Activated CD4-positive, alpha-beta T cell treated with anti-CD3 and anti-CD28 coated beads, Interleukin-2, amount 10 ng/mL, durations not matched to agents 24 days and 14 days (primary cell): ENCODE measurements around the gene MNDA. TPM values are rescaled to one million over a fixed set of nuclear protein-coding genes. Genes with fewer than 3 reads are reported as not detected.

Experiments
- DNase-seq: peaks from one replicate; pipeline ENCODE4 v3.0.0; 2022
- H3K27ac Mint-ChIP-seq: one replicate; pipeline ENCODE4 v1.8.0; 2022; ENCODE audit warnings: mild to moderate bottlenecking, mixed read lengths
- H3K27me3 Mint-ChIP-seq: one replicate; pipeline ENCODE4 v1.8.0; 2022; ENCODE audit warnings: mixed read lengths
- H3K36me3 Mint-ChIP-seq: one replicate; pipeline ENCODE4 v1.8.0; 2022; ENCODE audit warnings: low read depth, mild to moderate bottlenecking, mixed read lengths
- H3K4me1 Mint-ChIP-seq: one replicate; pipeline ENCODE4 v1.8.0; 2021; ENCODE audit warnings: mixed read lengths
- H3K4me3 Mint-ChIP-seq: one replicate; pipeline ENCODE4 v1.8.0; 2022; ENCODE audit warnings: mild to moderate bottlenecking, moderate library complexity, mixed read lengths
- H3K9me3 Mint-ChIP-seq: one replicate; pipeline ENCODE4 v1.8.0; 2021; ENCODE audit warnings: mixed read lengths
- intact Hi-C: fragments of 100-400 bp; cut with micrococcal nuclease; formaldehyde crosslinking; loops from one replicate; pipeline ENCODE4 v1.15.1; 2023
- total RNA-seq: library from RNA; stranded (reverse); gene quantifications from 2 replicates; pipeline ENCODE4 v1.2.3, GENCODE V29; 2022

Gene MNDA
- total RNA-seq = not detected in 2 replicates

- H3K27me3 Mint-ChIP-seq = peaks cover 5% of the 10 kb centered on the region
- peak within 1 kb of the TSS; percentile 7 for H3K27ac Mint-ChIP-seq
- H3K36me3 Mint-ChIP-seq = peaks cover 6% of the 10 kb centered on the region
- H3K4me1 Mint-ChIP-seq = peaks cover 13% of the 10 kb centered on the region
- H3K4me3 Mint-ChIP-seq = peak within 1 kb of the TSS; percentile 6
- H3K9me3 Mint-ChIP-seq = peaks cover 11% of the 10 kb centered on the region
- intact Hi-C loops = loop anchor here (1.0 to 5.0 kb wide), 2 partner anchors 12 to 44 kb away; no protein-coding TSS in a partner anchor
- no peak for DNase-seq
Measured at GRCh38 chr1:158830904-158831507, at the start of gene MNDA. MNDA (plus strand) TSS chr1:158831351; CDS start chr1:158842154, 10,803 bp downstream.

- Mint-ChIP-seq H3K9me3 (no peaks in the 10 kb centered on the region), H3K27ac (no peak overlapping the region), H3K4me3 (no peak overlapping the region), H3K27me3 (peaks cover 21% of the 10 kb centered on the region), H3K36me3 (no peaks in the 10 kb centered on the region), H3K4me1 (no peaks in the 10 kb centered on the region)
- intact Hi-C loops = loop anchor here (2.0 to 5.0 kb wide), 2 partner anchors 205 to 284 kb away; partner anchors contain the start of gene AIM2
- DNase-seq = peak; percentile 79
Measured at GRCh38 chr1:158793604-158794003, 37.5 kb upstream of the MNDA start.

- no peaks in the 10 kb centered on the region for H3K9me3 Mint-ChIP-seq
- intact Hi-C loops = loop anchor here (5.0 kb wide), 1 partner anchor 283 kb away; the partner anchor contains the start of gene AIM2
- no peak overlapping the region for H3K27ac Mint-ChIP-seq
- H3K4me3 Mint-ChIP-seq = no peak overlapping the region
- H3K27me3 Mint-ChIP-seq = peaks cover 17% of the 10 kb centered on the region
- no peaks in the 10 kb centered on the region for H3K4me1 Mint-ChIP-seq
- DNase-seq = no peak
- H3K36me3 Mint-ChIP-seq = no peaks in the 10 kb centered on the region
Measured at GRCh38 chr1:158794247-158794646, 36.9 kb upstream of the MNDA start.

- peaks cover 18% of the 10 kb centered on the region for H3K27me3 Mint-ChIP-seq
- H3K4me1 Mint-ChIP-seq = peaks cover 7% of the 10 kb centered on the region
- no peak for DNase-seq
- no peak overlapping the region for H3K27ac Mint-ChIP-seq
- H3K4me3 Mint-ChIP-seq = no peak overlapping the region
- H3K9me3 Mint-ChIP-seq = no peaks in the 10 kb centered on the region
- intact Hi-C loops = no loop called here
- H3K36me3 Mint-ChIP-seq = no peaks in the 10 kb centered on the region
Measured at GRCh38 chr1:158798531-158798930, 32.6 kb upstream of the MNDA start.

- H3K27me3 Mint-ChIP-seq = peaks cover 26% of the 10 kb centered on the region
- no peak for DNase-seq
- intact Hi-C loops = loop anchor here (1.0 kb wide), 1 partner anchor 20 kb away; no protein-coding TSS in a partner anchor
- peaks cover 7% of the 10 kb centered on the region for H3K4me1 Mint-ChIP-seq
- H3K9me3 Mint-ChIP-seq = no peaks in the 10 kb centered on the region
- H3K27ac Mint-ChIP-seq = peak overlapping the region; percentile 22
- no peaks in the 10 kb centered on the region for H3K36me3 Mint-ChIP-seq
- H3K4me3 Mint-ChIP-seq = no peak overlapping the region
Measured at GRCh38 chr1:158799689-158800088, 31.5 kb upstream of the MNDA start.

- Mint-ChIP-seq H3K4me3 (no peak overlapping the region), H3K36me3 (no peaks in the 10 kb centered on the region), H3K4me1 (peaks cover 7% of the 10 kb centered on the region), H3K27ac (no peak overlapping the region), H3K9me3 (no peaks in the 10 kb centered on the region), H3K27me3 (peaks cover 29% of the 10 kb centered on the region)
- intact Hi-C loops = no loop called here
- DNase-seq = no peak
Measured at GRCh38 chr1:158800526-158800925, 30.6 kb upstream of the MNDA start.

GRCh38 chr1:158801396-158801795, 29.8 kb upstream of the MNDA start:
- DNase-seq = no peak
- Mint-ChIP-seq H3K27ac (no peak overlapping the region), H3K4me3 (no peak overlapping the region), H3K9me3 (no peaks in the 10 kb centered on the region), H3K4me1 (peaks cover 7% of the 10 kb centered on the region), H3K27me3 (peaks cover 35% of the 10 kb centered on the region), H3K36me3 (no peaks in the 10 kb centered on the region)
- intact Hi-C loops = no loop called here

GRCh38 chr1:158803678-158804077, 27.5 kb upstream of the MNDA start:
- peaks cover 7% of the 10 kb centered on the region for H3K4me1 Mint-ChIP-seq
- DNase-seq = no peak
- no peaks in the 10 kb centered on the region for H3K36me3 Mint-ChIP-seq
- no peak overlapping the region for H3K27ac Mint-ChIP-seq
- intact Hi-C loops = no loop called here
- H3K9me3 Mint-ChIP-seq = no peaks in the 10 kb centered on the region
- peaks cover 37% of the 10 kb centered on the region for H3K27me3 Mint-ChIP-seq
- no peak overlapping the region for H3K4me3 Mint-ChIP-seq

GRCh38 chr1:158806916-158807536, 24.1 kb upstream of the MNDA start:
- H3K4me1 Mint-ChIP-seq = no peaks in the 10 kb centered on the region
- peaks cover 37% of the 10 kb centered on the region for H3K27me3 Mint-ChIP-seq
- H3K36me3 Mint-ChIP-seq = no peaks in the 10 kb centered on the region
- intact Hi-C loops = no loop called here
- DNase-seq = peak; percentile 35
- no peak overlapping the region for H3K27ac Mint-ChIP-seq
- H3K9me3 Mint-ChIP-seq = no peaks in the 10 kb centered on the region
- H3K4me3 Mint-ChIP-seq = no peak overlapping the region

GRCh38 chr1:158809256-158809655, 21.9 kb upstream of the MNDA start:
- H3K4me1 Mint-ChIP-seq = peaks cover 4% of the 10 kb centered on the region
- intact Hi-C loops = no loop called here
- H3K27ac Mint-ChIP-seq = no peak overlapping the region
- H3K36me3 Mint-ChIP-seq = no peaks in the 10 kb centered on the region
- H3K4me3 Mint-ChIP-seq = no peak overlapping the region
- DNase-seq = no peak
- H3K27me3 Mint-ChIP-seq = peaks cover 19% of the 10 kb centered on the region
- no peaks in the 10 kb centered on the region for H3K9me3 Mint-ChIP-seq

- peak; percentile 28 for DNase-seq
- no peaks in the 10 kb centered on the region for H3K36me3 Mint-ChIP-seq
- H3K27ac Mint-ChIP-seq = no peak overlapping the region
- intact Hi-C loops = no loop called here
- peaks cover 4% of the 10 kb centered on the region for H3K4me1 Mint-ChIP-seq
- peaks cover 19% of the 10 kb centered on the region for H3K27me3 Mint-ChIP-seq
- no peak overlapping the region for H3K4me3 Mint-ChIP-seq
- H3K9me3 Mint-ChIP-seq = no peaks in the 10 kb centered on the region
Measured at GRCh38 chr1:158809862-158810261, 21.3 kb upstream of the MNDA start.

- no peak overlapping the region for H3K27ac Mint-ChIP-seq
- peaks cover 4% of the 10 kb centered on the region for H3K4me1 Mint-ChIP-seq
- intact Hi-C loops = no loop called here
- no peaks in the 10 kb centered on the region for H3K36me3 Mint-ChIP-seq
- no peak overlapping the region for H3K4me3 Mint-ChIP-seq
- H3K9me3 Mint-ChIP-seq = no peaks in the 10 kb centered on the region
- H3K27me3 Mint-ChIP-seq = peaks cover 17% of the 10 kb centered on the region
- DNase-seq = peak; percentile 44
Measured at GRCh38 chr1:158810311-158810710, 20.8 kb upstream of the MNDA start.

- intact Hi-C loops = no loop called here
- H3K36me3 Mint-ChIP-seq = no peaks in the 10 kb centered on the region
- H3K4me3 Mint-ChIP-seq = no peak overlapping the region
- H3K9me3 Mint-ChIP-seq = no peaks in the 10 kb centered on the region
- H3K4me1 Mint-ChIP-seq = peaks cover 4% of the 10 kb centered on the region
- H3K27me3 Mint-ChIP-seq = peaks cover 4% of the 10 kb centered on the region
- no peak overlapping the region for H3K27ac Mint-ChIP-seq
- no peak for DNase-seq
Measured at GRCh38 chr1:158812336-158812735, 18.8 kb upstream of the MNDA start.

- Mint-ChIP-seq H3K9me3 (no peaks in the 10 kb centered on the region), H3K4me1 (peaks cover 9% of the 10 kb centered on the region), H3K4me3 (no peak overlapping the region), H3K27me3 (no peaks in the 10 kb centered on the region), H3K27ac (no peak overlapping the region), H3K36me3 (no peaks in the 10 kb centered on the region)
- intact Hi-C loops = no loop called here
- DNase-seq = peak; percentile 41
Measured at GRCh38 chr1:158813164-158813563, 18.0 kb upstream of the MNDA start.
